ENCODE results near the gene KIF6. TPM values are rescaled to one million over a fixed set of nuclear protein-coding genes. Genes with fewer than 3 reads are reported as not detected.

Gene KIF6
- total RNA-seq, 1 donor from 2014 or later, result 2.7 TPM

GRCh38 chr6:39707962-39708683, 17.1 kb downstream of the KIF6 start:
- Histone ChIP-seq H3K79me2 (ENCODE audit: low read depth) (no peaks in the 10 kb centered on the region), H3K27ac (no peak overlapping the region), H3K4me3 (no peak overlapping the region), H3K36me3 (no peaks in the 10 kb centered on the region), H3K4me2 (no peak overlapping the region), H3K9me3 (ENCODE audit: low read depth) (no peaks in the 10 kb centered on the region), H4K20me1 (ENCODE audit: low read depth) (no peaks in the 10 kb centered on the region), H2AFZ (replicated peaks) (no peak overlapping the region), H3K9ac (no peak overlapping the region), H3K27me3 (no peaks in the 10 kb centered on the region), H3K4me1 (no peaks in the 10 kb centered on the region), H3F3A (ENCODE audit: low read depth) (no peaks in the 10 kb centered on the region)
- TF ChIP-seq EZH2 (IDR thresholded peaks at IDR 0.05) (no peak), CTCF (IDR thresholded peaks at IDR 0.05) (no peak), EZH2phosphoT487 (IDR thresholded peaks at IDR 0.05) (no peak)
- Mint-ChIP-seq H3K4me1 (peaks cover 13% of the 10 kb centered on the region), H3K4me3 (no peak overlapping the region), H3K9me3 (no peaks in the 10 kb centered on the region), H3K36me3 (no peaks in the 10 kb centered on the region), H3K27me3 (ENCODE audit: insufficient read depth, low read depth) (peaks cover 2% of the 10 kb centered on the region), H3K27ac (no peak overlapping the region)
- no peak for DNase-seq (ENCODE audit: low spot score)

- H3K9ac ChIP-seq, result no peak overlapping the region
- H3K4me3 ChIP-seq, result no peak overlapping the region
- Mint-ChIP-seq H3K36me3 (no peaks in the 10 kb centered on the region), H3K27me3 (ENCODE audit: insufficient read depth, low read depth) (peaks cover 2% of the 10 kb centered on the region), H3K27ac (no peak overlapping the region), H3K4me3 (no peak overlapping the region), H3K4me1 (peaks cover 13% of the 10 kb centered on the region), H3K9me3 (no peaks in the 10 kb centered on the region)
- no peak overlapping the region for H2AFZ ChIP-seq (replicated peaks)
- H3K79me2 ChIP-seq (ENCODE audit: low read depth), result no peaks in the 10 kb centered on the region
- no peaks in the 10 kb centered on the region for H4K20me1 ChIP-seq (ENCODE audit: low read depth)
- no peaks in the 10 kb centered on the region for H3K27me3 ChIP-seq
- DNase-seq (ENCODE audit: low spot score), result no peak
- no peak overlapping the region for H3K4me2 ChIP-seq
- no peaks in the 10 kb centered on the region for H3K4me1 ChIP-seq
- TF ChIP-seq EZH2 (IDR thresholded peaks at IDR 0.05) (no peak), EZH2phosphoT487 (IDR thresholded peaks at IDR 0.05) (no peak), CTCF (IDR thresholded peaks at IDR 0.05) (no peak)
- H3K27ac ChIP-seq, result no peak overlapping the region
- no peaks in the 10 kb centered on the region for H3K9me3 ChIP-seq (ENCODE audit: low read depth)
- no peaks in the 10 kb centered on the region for H3K36me3 ChIP-seq
- no peaks in the 10 kb centered on the region for H3F3A ChIP-seq (ENCODE audit: low read depth)
Measured at GRCh38 chr6:39706819-39707335, 18.3 kb downstream of the KIF6 start.

GRCh38 chr6:39702265-39702664, 22.9 kb downstream of the KIF6 start:
- H4K20me1 ChIP-seq (ENCODE audit: low read depth), result no peaks in the 10 kb centered on the region
- no peak for TF ChIP-seq EZH2phosphoT487 (IDR thresholded peaks at IDR 0.05)
- no peak for TF ChIP-seq EZH2 (IDR thresholded peaks at IDR 0.05)
- no peak for TF ChIP-seq CTCF (IDR thresholded peaks at IDR 0.05)
- H3K27ac ChIP-seq, result no peak overlapping the region
- Mint-ChIP-seq H3K4me1 (peaks cover 1% of the 10 kb centered on the region), H3K36me3 (no peaks in the 10 kb centered on the region), H3K27ac (no peak overlapping the region), H3K27me3 (ENCODE audit: insufficient read depth, low read depth) (peaks cover 2% of the 10 kb centered on the region), H3K9me3 (no peaks in the 10 kb centered on the region), H3K4me3 (no peak overlapping the region)
- no peak overlapping the region for H2AFZ ChIP-seq (replicated peaks)
- H3K9me3 ChIP-seq (ENCODE audit: low read depth), result no peaks in the 10 kb centered on the region
- DNase-seq (ENCODE audit: low spot score), result no peak
- no peaks in the 10 kb centered on the region for H3K27me3 ChIP-seq
- no peaks in the 10 kb centered on the region for H3K36me3 ChIP-seq
- no peaks in the 10 kb centered on the region for H3K79me2 ChIP-seq (ENCODE audit: low read depth)
- peaks cover 8% of the 10 kb centered on the region for H3K4me1 ChIP-seq
- no peaks in the 10 kb centered on the region for H3F3A ChIP-seq (ENCODE audit: low read depth)
- no peak overlapping the region for H3K4me3 ChIP-seq
- no peak overlapping the region for H3K9ac ChIP-seq
- H3K4me2 ChIP-seq, result no peak overlapping the region

Data from neural progenitor cell (in vitro differentiated cells).